PC-3 (cell line): ENCODE measurements around the gene TAS2R19. TPM values are rescaled to one million over a fixed set of nuclear protein-coding genes. Genes with fewer than 3 reads are reported as not detected.

ENCODE experiments used
- ATAC-seq: fragments of 200-7000 bp; cut with Tn5 transposase; 2 replicates; pipeline ENCODE4 v1.9.1; 2020; ENCODE audit warnings: mild to moderate bottlenecking, moderate library complexity
- BruUV-seq: library from RNA; stranded (reverse); fragments of 400-500 nt; replicated peaks from 2 replicates; lab custom pipeline; 2021; lab: Mats Ljungman, UMichigan
- CTCF ChIA-PET: fragments of 300-600 bp; sonication (Branson Sonifier 250); formaldehyde crosslinking; loops from one replicate; lab custom pipeline; 2022; ENCODE audit warnings: antibody characterized with exemption; lab: Charles Lee
- POLR2A ChIA-PET: fragments of 300-600 bp; sonication (Branson Sonifier 250); formaldehyde crosslinking; loops from one replicate; lab custom pipeline; 2022; ENCODE audit warnings: antibody characterized with exemption; ENCODE audit not compliant: unreplicated experiment; lab: Charles Lee
- DNase-seq: peaks from one replicate; pipeline ENCODE4 v3.0.0-alpha.2; 2015
- H2AFZ ChIP-seq: fragments of 300-600 bp; sonication (generic); 2 replicates; pipeline ENCODE4 v1.6.0; 2016; ENCODE audit warnings: antibody characterized with exemption, low read length
- H3F3A ChIP-seq: fragments of 300-600 bp; sonication (generic); one replicate; pipeline ENCODE4 v1.6.0; 2017; ENCODE audit warnings: antibody characterized with exemption, low read length, control low read depth, mild to moderate bottlenecking; ENCODE audit not compliant: unreplicated experiment
- H3K27ac ChIP-seq: fragments of 300-600 bp; sonication (generic); 2 replicates; pipeline ENCODE4 v1.5.1; 2016; ENCODE audit warnings: mild to moderate bottlenecking, low read length
- H3K27me3 ChIP-seq: fragments of 300-600 bp; sonication (generic); 2 replicates; pipeline ENCODE4 v1.6.1; 2016; ENCODE audit warnings: low read length, mixed read lengths
- H3K36me3 ChIP-seq: fragments of 300-600 bp; sonication (generic); 2 replicates; pipeline ENCODE4 v1.6.1; 2016; ENCODE audit warnings: low read depth, mixed run types, low read length, mixed read lengths
- H3K4me1 ChIP-seq: fragments of 300-600 bp; sonication (generic); 2 replicates; pipeline ENCODE4 v1.5.1; 2016; ENCODE audit warnings: low read length; ENCODE audit not compliant: insufficient read depth
- H3K4me2 ChIP-seq: fragments of 300-600 bp; sonication (generic); 2 replicates; pipeline ENCODE4 v1.6.0; 2016; ENCODE audit warnings: low read length
- H3K4me3 ChIP-seq: fragments of 300-600 bp; sonication (generic); 2 replicates; pipeline ENCODE4 v1.5.1; 2016; ENCODE audit warnings: mild to moderate bottlenecking, low read length, mixed read lengths
- H3K79me2 ChIP-seq: fragments of 300-600 bp; sonication (generic); 2 replicates; pipeline ENCODE4 v1.6.1; 2017; ENCODE audit warnings: low read length, mixed read lengths
- H3K9ac ChIP-seq: fragments of 300-600 bp; sonication (generic); 2 replicates; pipeline ENCODE4 v1.6.0; 2016; ENCODE audit warnings: mild to moderate bottlenecking, low read length
- H3K9me2 ChIP-seq: fragments of 300-600 bp; sonication (generic); replicated peaks from 2 replicates; pipeline ENCODE4 v1.6.1; 2016; ENCODE audit warnings: mixed run types, low read length, mixed read lengths
- H3K9me3 ChIP-seq: fragments of 300-600 bp; sonication (generic); 2 replicates; pipeline ENCODE4 v1.6.1; 2016; ENCODE audit warnings: low read length, mixed read lengths
- H4K20me1 ChIP-seq: fragments of 300-600 bp; sonication (generic); 2 replicates; pipeline ENCODE4 v1.6.1; 2016; ENCODE audit warnings: low read length, mixed read lengths
- EZH2 ChIP-seq: fragments of 300-600 bp; sonication (generic); IDR thresholded peaks from one replicate; pipeline ENCODE4 v1.6.1; 2017; ENCODE audit warnings: antibody characterized with exemption, mild to moderate bottlenecking, low read length; ENCODE audit not compliant: unreplicated experiment
- EZH2phosphoT487 ChIP-seq: fragments of 300-600 bp; sonication (generic); IDR thresholded peaks from 2 replicates; pipeline ENCODE4 v1.6.1; 2018; ENCODE audit warnings: mild to moderate bottlenecking, antibody characterized with exemption, low read length, borderline replicate concordance
- intact Hi-C: fragments of 100-400 bp; cut with micrococcal nuclease; formaldehyde crosslinking; loops from 2 replicates; pipeline ENCODE4 v1.9.0; 2023
- total RNA-seq: library from RNA; depleted of rRNA; stranded (reverse); fragments of >200 nt; gene quantifications from 2 replicates; pipeline ENCODE4 v1.2.3, GENCODE V29; 2014; rRNA removed
- TF ChIP-seq, protein P1 (sequence below): fragments of 300-600 bp; sonication (generic); conservative IDR thresholded peaks from 2 replicates; pipeline ENCODE4 v1.5.1; 2017; ENCODE audit warnings: antibody characterized with exemption, low read depth, mild to moderate bottlenecking, low read length

TAS2R19 gene
- total RNA-seq, 1 experiment from 2014 or later, result not detected

DNA sequence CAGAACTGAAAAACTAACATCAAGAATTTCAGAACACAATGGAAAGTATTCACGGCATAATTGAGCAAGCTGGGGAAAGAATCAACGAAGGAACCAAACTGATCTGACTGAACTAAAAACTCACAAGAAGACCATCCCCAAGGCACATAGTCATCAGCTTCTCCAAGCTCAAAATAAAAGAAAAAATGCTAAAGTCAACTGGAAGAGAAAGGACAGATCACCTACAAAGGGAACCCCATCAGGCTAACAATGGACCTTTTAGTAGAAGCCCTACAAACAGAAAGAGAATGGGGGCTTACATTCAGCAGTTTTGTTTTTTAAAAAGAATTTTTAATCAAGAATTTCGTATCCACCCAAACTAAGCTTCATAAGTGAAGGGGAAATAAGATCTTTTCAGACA, 47.5 kb downstream of the TAS2R19 start:
- no peak for DNase-seq
- H3F3A ChIP-seq, result no peaks in the 10 kb centered on the region
- H4K20me1 ChIP-seq, result no peaks in the 10 kb centered on the region
- no peak overlapping the region for H3K9ac ChIP-seq
- H3K4me1 ChIP-seq, result no peaks in the 10 kb centered on the region
- CTCF ChIA-PET, result no interaction called here
- no peak overlapping the region for H2AFZ ChIP-seq
- H3K27ac ChIP-seq, result no peak overlapping the region
- H3K79me2 ChIP-seq, result no peaks in the 10 kb centered on the region
- POLR2A ChIA-PET, result no interaction called here
- no peaks in the 10 kb centered on the region for H3K27me3 ChIP-seq
- H3K4me2 ChIP-seq, result no peak overlapping the region
- BruUV-seq, result no TSS peak
- intact Hi-C loops, result no loop called here
- no peak for ATAC-seq
- no peaks in the 10 kb centered on the region for H3K36me3 ChIP-seq
- H3K4me3 ChIP-seq, result no peak overlapping the region
- TF ChIP-seq, protein P1, sequence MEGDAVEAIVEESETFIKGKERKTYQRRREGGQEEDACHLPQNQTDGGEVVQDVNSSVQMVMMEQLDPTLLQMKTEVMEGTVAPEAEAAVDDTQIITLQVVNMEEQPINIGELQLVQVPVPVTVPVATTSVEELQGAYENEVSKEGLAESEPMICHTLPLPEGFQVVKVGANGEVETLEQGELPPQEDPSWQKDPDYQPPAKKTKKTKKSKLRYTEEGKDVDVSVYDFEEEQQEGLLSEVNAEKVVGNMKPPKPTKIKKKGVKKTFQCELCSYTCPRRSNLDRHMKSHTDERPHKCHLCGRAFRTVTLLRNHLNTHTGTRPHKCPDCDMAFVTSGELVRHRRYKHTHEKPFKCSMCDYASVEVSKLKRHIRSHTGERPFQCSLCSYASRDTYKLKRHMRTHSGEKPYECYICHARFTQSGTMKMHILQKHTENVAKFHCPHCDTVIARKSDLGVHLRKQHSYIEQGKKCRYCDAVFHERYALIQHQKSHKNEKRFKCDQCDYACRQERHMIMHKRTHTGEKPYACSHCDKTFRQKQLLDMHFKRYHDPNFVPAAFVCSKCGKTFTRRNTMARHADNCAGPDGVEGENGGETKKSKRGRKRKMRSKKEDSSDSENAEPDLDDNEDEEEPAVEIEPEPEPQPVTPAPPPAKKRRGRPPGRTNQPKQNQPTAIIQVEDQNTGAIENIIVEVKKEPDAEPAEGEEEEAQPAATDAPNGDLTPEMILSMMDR, result no peak
- TF ChIP-seq EZH2 (no peak), EZH2phosphoT487 (no peak)
- no peaks in the 10 kb centered on the region for H3K9me2 ChIP-seq
- no peaks in the 10 kb centered on the region for H3K9me3 ChIP-seq

Other genes starting within 250 kb of the TAS2R19 start
- not detected in 2 replicates for gene TAS2R7, start 220.0 kb downstream of the TAS2R19 start, total RNA-seq
- gene TAS2R8, start 215.3 kb downstream of the TAS2R19 start, total RNA-seq, result not detected in 2 replicates
- gene TAS2R9, start 212.5 kb downstream of the TAS2R19 start, total RNA-seq, result not detected in 2 replicates
- 0.44 and 0.58 TPM in 2 replicates for gene TAS2R10, start 196.3 kb downstream of the TAS2R19 start, total RNA-seq
- gene PRR4, start 173.1 kb downstream of the TAS2R19 start, total RNA-seq, result 3.5 and 9.3 TPM in 2 replicates
- gene PRH1, start 138.4 kb downstream of the TAS2R19 start, total RNA-seq, result 5.7 and 9.5 TPM in 2 replicates
- 0.11 and 0.86 TPM in 2 replicates for gene TAS2R13, start 113.1 kb downstream of the TAS2R19 start, total RNA-seq
- not detected in 2 replicates for gene PRH2, start 93.4 kb downstream of the TAS2R19 start, total RNA-seq
- gene TAS2R14, start 83.4 kb downstream of the TAS2R19 start, total RNA-seq, result 1.6 and 1.8 TPM in 2 replicates
- 0.29 and 1.5 TPM in 2 replicates for gene TAS2R50, start 35.7 kb downstream of the TAS2R19 start, total RNA-seq
- 0.11 and 0.46 TPM in 2 replicates for gene TAS2R20, start 24.3 kb downstream of the TAS2R19 start, total RNA-seq
- 0.55 and 0.75 TPM in 2 replicates for gene TAS2R31, start 8.8 kb upstream of the TAS2R19 start, total RNA-seq
- gene TAS2R46, start 39.7 kb upstream of the TAS2R19 start, total RNA-seq, result 0.36 and 1.5 TPM in 2 replicates
- gene TAS2R43, start 69.7 kb upstream of the TAS2R19 start, total RNA-seq, result not detected in 2 replicates
- gene TAS2R30, start 112.0 kb upstream of the TAS2R19 start, total RNA-seq, result 0.66 and 2.0 TPM in 2 replicates
- gene SMIM10L1, start 148.6 kb upstream of the TAS2R19 start, total RNA-seq, result 9.4 and 9.7 TPM in 2 replicates
- gene TAS2R42, start 164.3 kb upstream of the TAS2R19 start, total RNA-seq, result not detected in 2 replicates
- not detected in 2 replicates for gene PRB3, start 247.1 kb upstream of the TAS2R19 start, total RNA-seq